Glomerular endothelial cell (primary cell): ENCODE data around the gene ZNF469. TPM values are rescaled to one million over a fixed set of nuclear protein-coding genes. Genes with fewer than 3 reads are reported as not detected.

Source experiments
- DNase-seq: peaks from one replicate; pipeline ENCODE4 v3.0.0-alpha.2; 2011; ENCODE audit warnings: low read depth, low spot score; ENCODE audit errors: extremely low read depth
- total RNA-seq: library from RNA; depleted of rRNA; stranded (reverse); fragments of >200 nt; gene quantifications from 2 replicates; pipeline ENCODE4 v1.2.3, GENCODE V29; 2015

Gene ZNF469
- total RNA-seq, 1 donor from 2014 or later = 29.1 TPM

DNA sequence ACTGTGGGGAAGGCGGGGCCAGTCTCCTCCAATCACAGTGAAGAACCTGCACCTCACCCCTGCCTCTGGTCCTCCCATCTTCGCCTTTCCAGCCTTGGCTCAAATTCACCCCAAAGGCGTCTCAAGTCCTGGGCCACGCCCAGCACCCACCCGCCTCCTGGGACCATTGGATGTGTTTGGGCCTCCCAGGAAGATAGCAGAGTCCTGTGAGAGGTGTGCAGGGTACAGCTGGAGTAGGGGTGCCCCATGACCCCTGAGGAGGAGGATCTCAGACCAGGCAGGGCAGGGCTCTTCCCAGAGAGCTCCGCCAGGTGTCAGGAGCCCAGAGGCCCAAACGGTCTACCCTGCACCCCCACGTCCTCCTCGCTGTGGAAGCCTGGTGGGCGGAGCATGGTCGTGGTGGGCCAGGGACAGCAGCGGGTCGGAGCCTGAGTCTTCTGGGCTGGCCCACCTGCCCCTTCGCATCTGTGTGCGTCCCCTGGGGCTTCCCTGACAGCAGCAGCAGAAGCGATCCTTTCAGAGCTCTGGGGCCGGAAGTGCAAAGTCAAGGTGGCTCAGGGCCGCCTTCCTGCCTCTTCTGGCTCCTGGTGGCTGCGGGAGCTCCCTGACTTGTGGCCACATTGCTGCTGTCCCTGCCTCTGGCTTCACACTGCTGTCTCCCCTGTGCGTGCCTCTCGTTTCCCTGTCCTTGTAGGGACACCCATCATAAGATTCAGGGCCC is 34.9 kb upstream of the ZNF469 start:
- no peak for DNase-seq

DNA sequence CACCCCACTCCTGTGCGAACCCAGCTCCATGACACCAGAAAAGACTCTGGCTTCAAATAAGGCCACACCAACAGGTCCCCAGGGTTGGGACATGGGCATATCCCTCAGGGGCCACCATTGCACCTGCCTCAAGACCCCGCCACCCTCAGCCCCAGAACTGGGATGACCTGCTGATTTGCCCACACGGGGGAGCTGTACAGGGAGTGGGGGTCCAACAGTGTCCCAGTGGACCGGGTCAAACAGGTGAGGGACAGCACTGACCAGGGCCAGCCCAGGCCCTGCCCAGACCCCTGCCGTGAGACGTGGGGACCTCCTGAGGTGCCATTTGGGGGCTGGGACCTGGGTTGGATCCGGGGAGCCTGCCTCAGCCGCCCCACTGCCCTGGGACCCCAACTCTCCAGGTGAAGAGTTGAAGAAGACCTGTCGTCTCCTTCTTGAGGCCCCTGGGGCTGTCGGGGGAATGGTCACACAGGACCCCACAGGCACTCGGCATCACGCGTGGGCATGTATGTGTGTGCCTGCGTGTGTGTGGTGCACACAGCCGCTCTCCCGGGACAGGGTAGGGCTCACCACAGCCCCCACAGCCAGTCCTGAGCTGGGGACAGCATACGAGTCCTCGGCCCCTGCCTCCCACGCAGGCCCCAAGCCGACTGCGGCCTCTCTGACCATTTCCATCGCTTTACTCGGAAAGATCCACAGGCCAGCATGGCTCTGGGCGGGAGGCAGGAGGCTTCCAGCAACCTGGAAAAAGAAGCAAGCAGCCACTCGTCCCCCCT is 34.2 kb upstream of the ZNF469 start:
- DNase-seq = no peak

DNA sequence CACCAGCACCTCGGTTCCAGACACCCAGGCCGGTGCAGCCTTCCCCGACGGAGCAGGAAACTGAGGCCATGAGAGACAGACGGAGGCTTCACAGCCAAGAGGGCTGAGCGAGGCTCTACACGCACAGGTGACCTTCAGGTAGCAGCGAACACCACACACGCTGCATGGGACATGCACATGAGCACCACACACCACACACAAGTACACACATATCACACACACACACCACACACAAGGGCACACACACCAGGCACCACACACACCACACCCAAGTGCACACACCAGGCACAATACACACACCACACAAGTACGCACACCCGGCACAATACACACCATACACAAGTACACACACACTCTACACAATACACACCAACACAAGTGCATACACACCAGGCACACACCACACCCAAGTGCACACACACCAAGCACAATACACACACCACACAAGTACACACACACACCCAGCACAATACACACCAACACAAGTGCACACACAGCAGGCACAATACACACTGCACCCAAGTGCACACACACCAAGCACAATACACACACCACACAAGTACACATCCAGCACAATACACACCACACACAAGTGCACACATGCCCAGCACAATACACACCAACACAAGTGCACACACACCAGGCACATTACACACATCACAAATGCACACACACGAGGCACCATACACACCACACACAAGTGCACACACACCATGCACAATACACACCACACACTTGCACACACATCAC is 33.4 kb upstream of the ZNF469 start:
- DNase-seq = no peak

DNA sequence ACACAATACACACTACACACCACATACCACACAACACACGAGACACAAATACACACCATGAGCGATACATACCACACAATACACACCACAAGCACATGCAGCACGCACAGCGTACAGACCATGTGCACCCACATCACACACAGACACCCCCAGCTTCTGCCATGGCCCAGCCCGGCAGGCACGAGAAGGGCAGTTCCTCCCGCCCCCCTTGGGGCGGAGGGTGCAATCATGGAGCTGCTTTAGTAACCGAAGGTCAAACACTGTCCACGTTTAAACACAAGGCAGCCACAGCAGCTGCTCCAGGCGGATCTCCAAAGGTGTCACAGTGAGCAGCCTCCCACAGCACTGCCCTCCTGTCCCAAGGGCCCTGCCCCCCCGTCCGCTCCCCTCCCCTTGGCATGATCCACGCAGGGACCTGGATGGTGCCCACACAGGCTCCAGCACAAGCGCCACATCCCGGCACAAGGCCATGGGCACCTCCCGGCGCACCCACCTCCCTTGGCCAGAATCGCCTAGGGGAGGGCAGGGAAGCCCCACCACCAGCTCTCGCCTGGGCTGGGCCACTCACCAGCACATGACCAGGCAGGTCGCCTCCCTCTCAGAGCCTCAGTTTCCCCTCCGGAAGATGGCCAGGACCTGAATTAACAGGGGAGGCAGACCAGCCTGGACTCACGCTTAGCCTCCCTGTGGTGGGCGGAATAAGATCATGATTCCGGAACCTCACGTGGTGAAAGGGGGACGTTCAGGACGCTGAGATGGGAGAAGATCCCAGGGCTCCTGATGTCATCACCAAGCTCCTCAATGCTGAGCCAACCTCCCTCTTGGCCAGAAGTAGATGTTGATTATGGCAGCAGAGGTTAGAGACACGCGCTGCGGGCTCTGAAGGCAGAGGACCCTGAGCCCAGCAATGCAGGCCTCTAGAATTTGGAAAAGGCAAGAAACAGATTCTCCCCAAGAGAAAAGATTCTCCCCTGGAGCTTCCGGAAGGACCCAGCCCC is 32.6 kb upstream of the ZNF469 start:
- DNase-seq = no peak

DNA sequence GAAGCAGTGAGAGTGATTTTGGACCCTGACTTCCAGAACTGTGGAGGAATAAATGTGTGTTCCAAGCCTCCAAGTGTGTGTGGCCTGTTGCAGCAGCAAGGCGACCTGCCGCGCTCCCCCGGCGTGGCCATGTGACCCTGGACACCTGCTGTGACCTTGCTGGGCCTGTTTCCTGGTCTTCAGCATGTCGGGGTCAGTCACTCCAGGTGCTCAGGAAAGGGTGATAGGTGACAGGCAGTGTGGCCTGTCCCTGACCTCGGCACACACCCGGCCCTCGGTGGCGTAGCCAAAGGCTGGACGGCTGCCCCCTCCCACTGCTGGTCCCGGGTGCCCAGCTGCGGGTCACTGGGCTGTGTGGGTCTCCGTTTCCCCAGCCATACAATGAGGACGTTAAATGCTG is 31.8 kb upstream of the ZNF469 start:
- DNase-seq = no peak

DNA sequence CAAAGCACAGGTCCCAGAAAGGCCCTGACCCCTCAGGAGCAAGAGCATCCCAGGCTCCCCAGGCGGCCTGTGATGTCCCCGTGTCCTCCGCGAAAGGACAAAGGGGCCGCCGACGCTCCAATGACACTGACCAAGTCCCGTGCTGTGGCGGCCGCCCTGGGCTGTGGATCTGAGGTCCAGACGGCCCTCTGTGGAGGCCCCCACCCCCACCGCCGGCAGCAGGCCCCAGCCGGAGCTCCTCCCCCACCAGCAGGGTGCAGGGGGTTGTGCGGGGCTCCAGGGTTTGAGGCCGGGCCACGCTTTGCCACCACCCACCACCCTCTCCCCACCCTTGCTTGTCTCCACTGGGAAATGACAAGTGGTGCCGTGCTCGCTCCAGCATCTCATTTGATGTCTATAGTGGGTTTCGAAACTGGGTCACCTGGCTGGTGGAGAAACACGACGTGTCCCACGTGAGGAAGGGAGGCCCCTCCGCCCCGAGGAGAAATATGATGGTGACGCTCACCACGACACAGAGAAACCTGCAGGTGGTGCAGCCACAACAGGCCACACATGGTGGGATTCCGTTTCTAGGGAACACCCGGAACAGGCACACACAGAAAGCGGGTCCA is 31.2 kb upstream of the ZNF469 start:
- no peak for DNase-seq

DNA sequence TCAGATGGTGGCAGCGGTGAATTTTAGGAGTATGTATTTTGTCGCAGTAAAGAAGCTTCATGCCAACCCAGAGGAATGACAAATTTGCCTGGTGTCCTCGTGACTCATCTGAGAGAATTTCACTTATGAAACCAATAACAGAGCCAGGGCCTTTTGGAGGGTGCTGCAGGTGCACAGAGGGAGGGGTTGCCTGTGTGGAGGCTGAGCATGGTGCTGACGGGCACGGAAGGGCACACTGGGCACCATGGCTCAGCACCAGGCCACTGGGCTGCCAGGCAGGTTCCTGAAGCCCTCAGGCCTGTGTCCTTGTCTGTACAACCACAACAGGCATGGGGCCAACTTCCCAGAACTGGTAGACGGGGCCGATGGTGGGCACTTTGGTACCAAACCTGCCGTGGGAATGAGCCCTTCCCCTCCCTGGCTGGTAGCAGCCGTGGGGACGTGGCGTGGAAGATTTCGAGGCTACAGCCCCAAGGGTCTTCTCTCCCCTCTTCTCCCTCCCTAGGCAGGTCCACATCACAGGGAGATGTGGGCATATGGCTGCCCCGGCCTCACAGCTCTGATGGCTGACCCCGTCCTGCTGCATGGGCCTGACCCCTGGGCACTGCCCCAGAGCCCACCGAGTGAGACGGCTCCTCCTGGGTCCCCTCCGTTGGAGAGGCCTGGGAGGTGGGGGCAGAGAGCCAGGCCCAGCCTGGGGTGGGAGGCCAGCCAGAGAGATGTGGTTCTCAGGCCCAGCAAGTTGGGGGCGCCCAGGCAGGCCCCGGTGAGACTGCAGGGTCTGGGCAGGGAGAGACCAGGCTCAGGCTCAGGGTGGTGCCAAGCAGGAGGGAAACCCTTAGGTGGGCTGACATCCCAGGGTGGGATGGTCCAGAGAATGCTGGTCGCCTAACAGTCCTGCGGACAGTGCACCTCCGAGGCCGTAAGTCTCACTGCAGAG is 30.2 kb upstream of the ZNF469 start:
- DNase-seq = no peak

DNA sequence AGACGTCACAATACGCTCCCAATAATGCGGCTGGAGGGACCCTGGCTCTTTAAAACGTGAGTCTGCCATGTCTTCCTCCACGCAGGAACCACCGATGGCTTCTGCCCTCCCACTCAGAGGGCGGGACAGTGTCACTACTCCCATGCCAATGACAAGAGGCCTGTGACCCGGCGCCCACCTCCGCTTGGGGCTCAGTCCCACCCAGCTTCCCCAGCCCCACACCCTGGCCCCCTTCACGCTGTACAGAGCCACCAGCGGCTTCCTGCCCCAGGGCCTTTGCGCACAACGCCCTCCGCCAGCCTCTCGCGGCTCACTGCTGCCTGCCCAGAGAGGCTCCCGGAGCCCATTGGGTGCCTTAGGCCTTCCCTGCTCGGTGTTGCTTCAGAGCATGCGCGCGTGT is 29.5 kb upstream of the ZNF469 start:
- no peak for DNase-seq

DNA sequence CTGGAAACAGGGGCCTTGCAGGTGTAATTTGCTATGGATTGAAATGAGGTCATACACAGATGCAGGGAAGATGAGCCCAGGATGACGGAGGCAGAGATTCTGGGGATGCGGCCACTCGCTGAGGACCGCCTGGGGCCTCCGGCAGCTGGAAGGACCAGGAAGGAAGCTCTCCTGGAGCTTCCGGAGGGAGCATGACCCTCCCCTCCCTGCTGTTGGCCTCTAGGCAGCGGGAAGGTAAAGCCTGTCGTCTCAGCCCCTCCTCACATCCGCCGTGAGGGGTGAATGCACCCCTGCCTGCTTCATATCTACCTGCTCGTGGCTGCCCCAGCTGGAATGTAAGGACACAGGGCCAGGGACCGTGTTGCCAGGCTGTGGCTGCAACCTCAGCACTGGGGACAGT is 29.1 kb upstream of the ZNF469 start:
- DNase-seq = no peak

DNA sequence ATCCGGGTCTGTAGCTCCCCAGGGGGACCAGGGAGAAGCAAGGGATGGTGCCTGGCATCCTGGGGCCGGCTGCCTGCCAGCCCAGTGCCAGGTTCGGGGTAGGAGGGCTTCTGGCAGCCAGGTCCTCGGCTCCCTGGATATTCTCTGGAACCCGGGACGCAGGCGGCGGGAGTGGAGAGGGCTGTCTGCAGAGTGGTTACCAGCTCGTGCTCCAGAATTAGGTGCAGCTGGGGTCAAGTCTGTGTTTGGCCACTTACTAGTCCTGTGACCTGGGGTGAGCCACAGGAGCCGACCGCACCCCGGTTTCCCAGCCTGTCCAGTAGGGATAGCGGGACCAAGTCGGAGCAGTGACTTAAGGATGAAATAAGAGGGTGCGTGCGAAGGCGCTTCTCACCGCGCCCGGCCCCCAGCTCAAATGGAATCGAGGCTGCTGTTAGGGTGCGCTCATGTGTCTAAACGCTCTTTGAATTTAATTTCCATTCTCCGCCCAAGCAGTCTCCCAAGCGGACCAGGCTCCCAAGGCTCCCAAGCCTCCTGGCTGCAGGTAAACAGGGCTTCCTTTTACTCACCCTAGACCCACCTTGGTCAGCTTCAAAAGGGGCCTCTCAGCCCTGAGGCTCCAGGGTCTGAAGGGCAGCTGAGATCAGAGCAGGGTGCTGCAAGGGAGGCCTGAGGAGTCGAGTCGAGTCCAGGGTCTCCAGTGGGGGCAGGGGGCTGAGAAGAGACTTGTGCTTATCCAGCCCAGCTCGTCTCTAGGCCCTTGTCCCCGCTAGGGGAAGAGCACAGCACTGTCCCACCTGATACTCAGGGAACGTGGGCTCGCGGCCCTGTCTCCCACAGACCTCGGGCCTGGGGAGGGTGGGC is 28.3 kb upstream of the ZNF469 start:
- DNase-seq = no peak

DNA sequence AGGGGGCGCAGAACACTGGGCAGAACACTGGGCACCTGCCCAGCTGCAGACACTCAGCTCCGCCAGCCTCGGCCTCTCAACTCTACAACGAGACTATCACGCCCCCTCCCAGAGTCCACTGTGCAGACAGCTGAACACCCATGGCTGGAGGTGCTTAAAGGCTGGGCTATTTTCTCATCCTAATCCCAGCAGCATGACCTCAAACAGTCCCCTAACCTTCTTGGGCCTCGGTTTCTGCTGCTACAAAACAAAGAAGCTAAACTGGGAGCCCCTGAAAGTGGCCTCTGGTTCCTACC is 27.7 kb upstream of the ZNF469 start:
- no peak for DNase-seq

DNA sequence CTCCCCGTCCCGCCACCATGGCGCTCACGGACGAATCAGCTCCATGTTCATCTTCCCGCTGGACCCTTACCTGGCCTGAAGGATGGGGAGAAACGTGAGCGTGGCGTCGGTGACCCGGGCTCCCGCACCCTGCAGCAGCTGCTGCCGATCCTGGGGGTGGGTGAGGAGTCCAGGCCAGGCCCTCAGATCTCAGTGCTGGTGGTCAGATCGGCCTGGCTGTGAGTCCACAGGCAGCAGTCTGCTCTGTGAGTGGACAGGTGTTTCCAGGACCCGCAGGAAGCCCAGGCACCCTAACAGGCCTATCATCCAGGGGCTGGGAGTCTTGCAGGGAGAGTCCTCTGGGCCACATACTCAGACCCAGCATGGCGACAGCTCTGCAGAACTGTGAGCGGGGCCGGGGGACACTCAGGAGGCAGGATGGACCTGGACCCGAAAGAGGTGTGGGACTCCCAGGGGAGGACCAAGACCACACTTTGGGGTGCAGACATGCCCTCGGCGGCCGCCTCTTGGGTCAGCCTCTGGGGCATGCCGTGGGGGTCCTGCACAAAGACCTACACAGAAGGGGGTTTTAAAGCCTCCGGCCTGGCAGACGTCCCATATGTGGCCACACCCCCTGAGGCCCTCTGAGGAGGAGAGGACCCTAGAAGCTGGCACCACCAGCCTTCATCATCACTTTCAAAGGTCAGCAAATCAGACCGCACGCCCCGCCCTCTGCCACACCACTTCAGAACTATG is 27.2 kb upstream of the ZNF469 start:
- DNase-seq = no peak

DNA sequence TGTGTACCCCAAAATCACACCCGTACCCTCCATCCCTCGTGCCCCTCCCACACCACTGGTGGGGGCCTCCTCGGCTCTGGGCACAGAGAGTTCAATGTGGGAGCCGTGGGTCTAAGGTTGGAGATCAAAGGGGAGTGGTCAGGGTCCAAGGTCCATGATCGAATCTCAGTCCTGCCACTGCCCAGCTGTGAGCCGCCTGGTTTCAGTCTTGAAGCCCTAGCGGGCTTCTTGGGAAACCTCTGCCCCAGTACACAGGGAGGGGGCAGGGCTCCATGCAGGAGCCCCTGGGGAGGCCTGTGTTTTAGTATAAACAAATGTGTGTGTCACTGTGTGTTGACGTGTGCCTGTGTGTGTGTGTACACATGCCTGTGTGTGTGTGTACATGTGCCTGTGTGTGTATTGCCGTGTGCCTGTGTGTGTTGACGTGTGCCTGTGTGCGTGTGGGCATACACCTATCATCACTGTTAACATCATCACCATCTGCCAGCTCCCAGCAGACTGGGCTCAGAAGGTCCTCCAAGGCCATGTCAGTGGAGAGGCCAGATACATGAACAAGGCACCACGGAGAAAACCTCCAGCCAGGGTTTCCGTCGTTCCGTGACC is 26.5 kb upstream of the ZNF469 start:
- DNase-seq = no peak

DNA sequence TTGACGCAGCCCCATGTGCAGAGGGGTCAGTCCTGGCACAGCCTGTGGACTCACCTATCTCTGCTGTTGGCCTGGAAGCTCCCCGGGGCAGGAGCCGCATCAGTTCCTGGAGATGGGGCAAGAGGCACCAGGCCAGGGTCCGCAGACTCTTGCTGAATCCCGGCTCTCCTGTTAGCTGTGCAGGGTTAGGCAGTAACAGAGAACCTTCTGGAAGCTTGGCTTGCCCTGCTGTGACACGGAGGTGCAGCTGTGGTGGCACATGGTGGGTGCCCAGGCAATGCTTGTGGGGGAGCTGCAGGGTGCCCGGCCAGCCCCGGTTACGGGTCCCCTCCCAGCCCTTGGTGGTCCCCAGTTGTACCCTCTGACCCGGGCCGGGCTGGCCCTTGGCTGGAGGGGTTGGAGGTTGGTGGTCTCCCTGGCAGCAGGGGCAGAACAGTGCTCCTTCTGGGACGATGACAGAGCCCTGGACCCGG is 26.0 kb upstream of the ZNF469 start:
- no peak for DNase-seq

DNA sequence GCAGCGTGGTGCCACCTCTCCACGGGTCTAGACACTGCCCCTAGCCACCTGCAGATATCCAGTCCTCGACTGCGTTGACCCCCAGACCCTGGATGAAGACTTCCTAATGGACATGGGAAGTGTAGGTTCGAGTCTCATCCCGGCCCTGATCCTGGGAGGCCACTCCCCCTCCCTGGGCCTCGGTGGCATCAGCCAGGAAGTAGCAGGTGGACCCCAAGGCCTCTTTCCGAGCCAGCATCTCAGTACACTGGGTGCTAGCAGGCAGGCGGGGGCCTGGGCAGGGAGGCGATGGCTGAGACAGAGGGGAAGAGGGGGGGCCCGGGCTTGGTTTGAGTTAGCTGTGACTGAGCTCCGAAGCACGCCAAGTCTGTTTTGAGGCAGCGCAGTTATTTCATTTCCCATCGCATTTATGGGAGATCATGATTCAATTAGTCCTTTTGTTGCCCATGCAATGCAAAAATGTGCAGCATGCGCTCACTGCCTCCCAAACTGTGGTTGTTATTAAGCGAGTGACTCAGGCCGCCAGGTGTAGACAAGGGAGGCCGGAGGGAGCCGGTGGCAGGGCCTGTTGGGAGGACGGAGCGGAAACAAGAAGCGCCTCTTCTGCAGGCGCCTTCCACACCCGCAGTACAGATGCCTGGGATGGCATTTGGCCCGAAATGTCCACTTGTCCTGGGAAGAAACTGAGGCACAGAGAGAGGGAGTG is 25.3 kb upstream of the ZNF469 start:
- no peak for DNase-seq

DNA sequence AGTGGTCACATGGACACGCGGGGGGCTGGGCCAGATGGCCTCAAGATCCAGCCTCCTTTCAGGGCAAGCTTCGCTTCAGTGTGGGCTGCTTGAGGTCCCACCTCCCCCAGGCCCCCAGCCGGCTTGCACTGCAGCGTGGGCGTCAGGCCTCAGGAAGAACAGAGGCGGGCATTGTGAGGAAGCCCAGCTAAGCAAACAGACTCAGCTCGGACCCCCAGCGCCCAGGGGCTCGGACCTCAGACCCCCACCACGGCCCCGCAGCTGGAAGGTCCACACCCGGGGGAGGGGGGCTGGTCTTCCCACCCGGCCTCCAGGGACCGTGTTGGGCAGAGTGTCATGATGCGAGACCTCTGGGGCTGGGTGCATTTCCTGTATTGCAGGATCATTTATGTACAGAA is 24.7 kb upstream of the ZNF469 start:
- DNase-seq = no peak
